ENCODE measurements around the gene CCDC57. TPM values are rescaled to one million over a fixed set of nuclear protein-coding genes. Genes with fewer than 3 reads are reported as not detected.

CCDC57 gene
- total RNA-seq, 1 donor from 2014 or later = 92.1 TPM

- TF ChIP-seq CTCF (IDR thresholded peaks at IDR 0.05; ENCODE audit: unreplicated experiment) = no peak
These were observed 120.5 kb downstream of the CCDC57 start for GRCh38 chr17:82092094-82092586.

GRCh38 chr17:82091264-82092066 is 121.2 kb downstream of the CCDC57 start:
- Mint-ChIP-seq H3K4me1 (peaks cover 10% of the 10 kb centered on the region), H3K9me3 (no peaks in the 10 kb centered on the region), H3K27me3 (ENCODE audit: low read depth) (no peaks in the 10 kb centered on the region), H3K4me3 (no peak overlapping the region), H3K36me3 (peaks cover 6% of the 10 kb centered on the region), H3K27ac (no peak overlapping the region)
- DNase-seq (ENCODE audit: low spot score in 2 of 2, unreplicated experiment in 2 of 2) = no peak
- TF ChIP-seq CTCF (IDR thresholded peaks at IDR 0.05; ENCODE audit: unreplicated experiment) = no peak

More at GRCh38 chr17:82092094-82092586, 120.5 kb downstream of the CCDC57 start:
- no peak for DNase-seq (ENCODE audit: low spot score in 2 of 2, unreplicated experiment in 2 of 2)
- no peaks in the 10 kb centered on the region for H3K9me3 Mint-ChIP-seq
- H3K27me3 Mint-ChIP-seq (ENCODE audit: low read depth) = no peaks in the 10 kb centered on the region
- H3K4me1 Mint-ChIP-seq = peaks cover 10% of the 10 kb centered on the region
- no peak overlapping the region for H3K4me3 Mint-ChIP-seq
- H3K27ac Mint-ChIP-seq = no peak overlapping the region
- H3K36me3 Mint-ChIP-seq = peaks cover 6% of the 10 kb centered on the region

GRCh38 chr17:82090549-82091263 is 121.9 kb downstream of the CCDC57 start:
- no peak overlapping the region for H3K4me3 Mint-ChIP-seq
- no peaks in the 10 kb centered on the region for H3K9me3 Mint-ChIP-seq
- no peak for TF ChIP-seq CTCF (IDR thresholded peaks at IDR 0.05; ENCODE audit: unreplicated experiment)
- no peak overlapping the region for H3K27ac Mint-ChIP-seq
- no peaks in the 10 kb centered on the region for H3K27me3 Mint-ChIP-seq (ENCODE audit: low read depth)
- DNase-seq (ENCODE audit: low spot score in 2 of 2, unreplicated experiment in 2 of 2) = no peak
- H3K4me1 Mint-ChIP-seq = peaks cover 4% of the 10 kb centered on the region
- H3K36me3 Mint-ChIP-seq = peaks cover 6% of the 10 kb centered on the region

GRCh38 chr17:82089723-82090548 is 122.7 kb downstream of the CCDC57 start:
- peaks cover 6% of the 10 kb centered on the region for H3K36me3 Mint-ChIP-seq
- no peak overlapping the region for H3K27ac Mint-ChIP-seq
- TF ChIP-seq CTCF (IDR thresholded peaks at IDR 0.05; ENCODE audit: unreplicated experiment) = no peak

More at GRCh38 chr17:82089723-82090548, 122.7 kb downstream of the CCDC57 start:
- DNase-seq (ENCODE audit: low spot score in 2 of 2, unreplicated experiment in 2 of 2) = no peak
- Mint-ChIP-seq H3K9me3 (no peaks in the 10 kb centered on the region), H3K4me1 (no peaks in the 10 kb centered on the region), H3K4me3 (no peak overlapping the region), H3K27me3 (ENCODE audit: low read depth) (no peaks in the 10 kb centered on the region)
